Measurements from ENCODE around the gene NOL4L.

GRCh38 chr20:32516583-32517517 lies 68.3 kb downstream of the NOL4L start:
- TF ChIP-seq EZH2phosphoT487 (IDR thresholded peaks at IDR 0.05; ENCODE audit: unreplicated experiment) (no peak), ETS1 (IDR thresholded peaks at IDR 0.05) (no peak), POLR2AphosphoS5 (IDR thresholded peaks at IDR 0.05; ENCODE audit: low read depth) (no peak), CREB1 (CRISPR knock-in tag; IDR thresholded peaks at IDR 0.05; ENCODE audit: low read depth) (no peak), EZH2 (IDR thresholded peaks at IDR 0.05; ENCODE audit: low read depth, unreplicated experiment) (no peak), JUNB (IDR thresholded peaks at IDR 0.05; ENCODE audit: unreplicated experiment) (no peak)
- TF ChIP-seq, protein P1, sequence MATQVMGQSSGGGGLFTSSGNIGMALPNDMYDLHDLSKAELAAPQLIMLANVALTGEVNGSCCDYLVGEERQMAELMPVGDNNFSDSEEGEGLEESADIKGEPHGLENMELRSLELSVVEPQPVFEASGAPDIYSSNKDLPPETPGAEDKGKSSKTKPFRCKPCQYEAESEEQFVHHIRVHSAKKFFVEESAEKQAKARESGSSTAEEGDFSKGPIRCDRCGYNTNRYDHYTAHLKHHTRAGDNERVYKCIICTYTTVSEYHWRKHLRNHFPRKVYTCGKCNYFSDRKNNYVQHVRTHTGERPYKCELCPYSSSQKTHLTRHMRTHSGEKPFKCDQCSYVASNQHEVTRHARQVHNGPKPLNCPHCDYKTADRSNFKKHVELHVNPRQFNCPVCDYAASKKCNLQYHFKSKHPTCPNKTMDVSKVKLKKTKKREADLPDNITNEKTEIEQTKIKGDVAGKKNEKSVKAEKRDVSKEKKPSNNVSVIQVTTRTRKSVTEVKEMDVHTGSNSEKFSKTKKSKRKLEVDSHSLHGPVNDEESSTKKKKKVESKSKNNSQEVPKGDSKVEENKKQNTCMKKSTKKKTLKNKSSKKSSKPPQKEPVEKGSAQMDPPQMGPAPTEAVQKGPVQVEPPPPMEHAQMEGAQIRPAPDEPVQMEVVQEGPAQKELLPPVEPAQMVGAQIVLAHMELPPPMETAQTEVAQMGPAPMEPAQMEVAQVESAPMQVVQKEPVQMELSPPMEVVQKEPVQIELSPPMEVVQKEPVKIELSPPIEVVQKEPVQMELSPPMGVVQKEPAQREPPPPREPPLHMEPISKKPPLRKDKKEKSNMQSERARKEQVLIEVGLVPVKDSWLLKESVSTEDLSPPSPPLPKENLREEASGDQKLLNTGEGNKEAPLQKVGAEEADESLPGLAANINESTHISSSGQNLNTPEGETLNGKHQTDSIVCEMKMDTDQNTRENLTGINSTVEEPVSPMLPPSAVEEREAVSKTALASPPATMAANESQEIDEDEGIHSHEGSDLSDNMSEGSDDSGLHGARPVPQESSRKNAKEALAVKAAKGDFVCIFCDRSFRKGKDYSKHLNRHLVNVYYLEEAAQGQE (IDR thresholded peaks at IDR 0.05; ENCODE audit: unreplicated experiment), result no peak
- TF ChIP-seq, protein P2, sequence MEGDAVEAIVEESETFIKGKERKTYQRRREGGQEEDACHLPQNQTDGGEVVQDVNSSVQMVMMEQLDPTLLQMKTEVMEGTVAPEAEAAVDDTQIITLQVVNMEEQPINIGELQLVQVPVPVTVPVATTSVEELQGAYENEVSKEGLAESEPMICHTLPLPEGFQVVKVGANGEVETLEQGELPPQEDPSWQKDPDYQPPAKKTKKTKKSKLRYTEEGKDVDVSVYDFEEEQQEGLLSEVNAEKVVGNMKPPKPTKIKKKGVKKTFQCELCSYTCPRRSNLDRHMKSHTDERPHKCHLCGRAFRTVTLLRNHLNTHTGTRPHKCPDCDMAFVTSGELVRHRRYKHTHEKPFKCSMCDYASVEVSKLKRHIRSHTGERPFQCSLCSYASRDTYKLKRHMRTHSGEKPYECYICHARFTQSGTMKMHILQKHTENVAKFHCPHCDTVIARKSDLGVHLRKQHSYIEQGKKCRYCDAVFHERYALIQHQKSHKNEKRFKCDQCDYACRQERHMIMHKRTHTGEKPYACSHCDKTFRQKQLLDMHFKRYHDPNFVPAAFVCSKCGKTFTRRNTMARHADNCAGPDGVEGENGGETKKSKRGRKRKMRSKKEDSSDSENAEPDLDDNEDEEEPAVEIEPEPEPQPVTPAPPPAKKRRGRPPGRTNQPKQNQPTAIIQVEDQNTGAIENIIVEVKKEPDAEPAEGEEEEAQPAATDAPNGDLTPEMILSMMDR (conservative IDR thresholded peaks at IDR 0.05; ENCODE audit: low read depth in 2 of 2), result no peak

Measured in GM23338 (cell line).